GM12891 (cell line): ENCODE results near the gene PTPRF.

Source experiments
- DNase-seq: peaks from one replicate; pipeline ENCODE4 v3.0.0; 2011; ENCODE audit warnings: low spot score; ENCODE audit not compliant: insufficient read length
- FAIRE-seq: peaks from 2 replicates; lab custom pipeline; 2011; peaks lifted over from hg19 to GRCh38; lab: Jason Lieb, UNC
- PAX5 ChIP-seq: IDR thresholded peaks from 2 replicates; pipeline ENCODE4 v1.6.1; 2011; ENCODE audit warnings: low read length, moderate library complexity, mild to moderate bottlenecking; ENCODE audit not compliant: insufficient read depth, severe bottlenecking
- POLR2A ChIP-seq: IDR thresholded peaks from 2 replicates; pipeline ENCODE4 v1.6.1; 2011; ENCODE audit warnings: low read depth, low read length, control low read depth
- POLR2AphosphoS5 ChIP-seq: IDR thresholded peaks from 2 replicates; pipeline ENCODE4 v1.6.1; 2011; ENCODE audit warnings: low read depth, low read length, control low read depth
- POU2F2 ChIP-seq: IDR thresholded peaks from 2 replicates; pipeline ENCODE4 v1.6.1; 2011; ENCODE audit warnings: low read depth, mild to moderate bottlenecking, control low read depth, low read length, moderate library complexity
- SPI1 ChIP-seq: IDR thresholded peaks from 2 replicates; pipeline ENCODE4 v1.6.1; 2011; ENCODE audit warnings: low read depth, low read length, control low read depth
- TAF1 ChIP-seq: IDR thresholded peaks from 2 replicates; pipeline ENCODE4 v1.6.1; 2011; ENCODE audit warnings: low read depth, low read length, control low read depth

The PTPRF gene

DNA sequence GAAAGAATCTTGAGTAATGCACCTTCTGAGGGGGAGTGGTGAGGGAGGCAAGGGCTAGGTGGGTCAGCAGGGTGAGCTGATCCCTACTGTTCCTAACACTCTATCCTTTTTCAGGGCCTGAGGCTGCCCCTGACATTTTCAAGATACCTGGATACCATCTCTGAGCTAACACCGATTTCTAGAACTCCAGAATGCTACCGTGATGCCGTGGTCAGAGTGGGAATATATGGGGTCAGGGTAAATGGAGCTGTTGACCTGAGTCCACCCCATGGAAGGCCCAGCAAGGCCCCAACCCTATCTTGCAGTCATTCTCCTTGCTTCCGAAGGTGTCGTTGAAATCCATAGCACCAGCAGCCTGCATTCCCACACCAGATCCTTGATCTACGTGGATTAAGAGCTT lies 18.0 kb upstream of the PTPRF start:
- FAIRE-seq, result no peak
- no peak for DNase-seq
- no peak for TF ChIP-seq POLR2AphosphoS5
- TF ChIP-seq PAX5, result no peak
- TF ChIP-seq POLR2A, result no peak
- TF ChIP-seq POU2F2, result no peak
- TF ChIP-seq TAF1, result no peak
- no peak for TF ChIP-seq SPI1

- DNase-seq, result no peak
- no peak for FAIRE-seq
- no peak for TF ChIP-seq PAX5
- no peak for TF ChIP-seq POU2F2
- no peak for TF ChIP-seq TAF1
- TF ChIP-seq POLR2A, result no peak
- no peak for TF ChIP-seq POLR2AphosphoS5
- TF ChIP-seq SPI1, result no peak
Observed at GRCh38 chr1:43513471-43514173, 17.1 kb upstream of the PTPRF start.

GRCh38 chr1:43518935-43519686 lies 11.6 kb upstream of the PTPRF start:
- FAIRE-seq, result no peak
- DNase-seq, result no peak
- no peak for TF ChIP-seq TAF1
- no peak for TF ChIP-seq POLR2AphosphoS5
- no peak for TF ChIP-seq PAX5
- no peak for TF ChIP-seq SPI1
- TF ChIP-seq POLR2A, result no peak
- no peak for TF ChIP-seq POU2F2

GRCh38 chr1:43520100-43520778 lies 10.4 kb upstream of the PTPRF start:
- no peak for DNase-seq
- no peak for FAIRE-seq
- TF ChIP-seq POLR2A, result no peak
- no peak for TF ChIP-seq SPI1
- TF ChIP-seq PAX5, result no peak
- no peak for TF ChIP-seq POLR2AphosphoS5
- TF ChIP-seq TAF1, result no peak
- TF ChIP-seq POU2F2, result no peak

DNA sequence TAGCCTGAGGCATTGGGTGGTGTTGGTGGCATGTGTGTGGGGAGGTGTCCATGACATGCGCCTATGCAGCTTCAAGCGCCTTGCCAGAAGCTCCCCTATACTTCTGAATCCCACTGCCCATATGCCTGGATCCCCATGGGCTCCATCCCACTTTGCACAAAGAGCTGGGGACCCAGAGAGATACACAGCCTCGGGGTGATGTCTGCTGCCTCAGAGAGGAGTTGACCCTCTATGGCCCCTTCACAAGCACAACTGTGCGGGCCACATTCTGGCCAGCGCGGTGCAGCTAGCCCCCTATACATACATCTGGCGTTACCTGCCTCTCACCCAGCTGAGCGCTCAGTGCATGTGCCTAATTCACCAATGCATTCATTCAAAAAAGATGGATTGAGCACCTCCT lies 9.6 kb upstream of the PTPRF start:
- no peak for FAIRE-seq
- TF ChIP-seq SPI1 (no peak), POLR2AphosphoS5 (no peak), POLR2A (no peak), TAF1 (no peak), PAX5 (no peak), POU2F2 (no peak)
- no peak for DNase-seq

DNA sequence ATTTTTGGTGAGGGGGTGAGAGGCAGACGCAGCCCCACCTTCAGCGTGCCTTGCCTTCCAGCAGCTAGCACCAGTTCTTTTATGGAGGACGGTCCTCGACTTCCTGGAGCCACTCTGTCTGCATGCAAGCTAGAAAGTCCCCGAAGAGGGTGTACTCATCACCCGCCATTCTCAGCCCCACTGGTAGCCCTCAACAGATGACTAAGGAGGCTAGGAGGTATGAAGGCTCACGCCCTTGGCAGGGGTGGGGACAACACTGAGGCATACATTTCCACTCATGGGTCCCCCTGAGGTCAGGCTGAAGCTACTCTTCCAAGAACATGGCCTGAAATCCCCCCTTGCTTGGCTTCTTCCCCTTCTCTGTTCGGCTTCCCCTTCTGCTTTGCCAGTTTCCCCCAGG lies 8.9 kb upstream of the PTPRF start:
- FAIRE-seq (no peak), DNase-seq (no peak)
- TF ChIP-seq POLR2A (no peak), SPI1 (no peak), POU2F2 (no peak), POLR2AphosphoS5 (no peak), PAX5 (no peak), TAF1 (no peak)

DNA sequence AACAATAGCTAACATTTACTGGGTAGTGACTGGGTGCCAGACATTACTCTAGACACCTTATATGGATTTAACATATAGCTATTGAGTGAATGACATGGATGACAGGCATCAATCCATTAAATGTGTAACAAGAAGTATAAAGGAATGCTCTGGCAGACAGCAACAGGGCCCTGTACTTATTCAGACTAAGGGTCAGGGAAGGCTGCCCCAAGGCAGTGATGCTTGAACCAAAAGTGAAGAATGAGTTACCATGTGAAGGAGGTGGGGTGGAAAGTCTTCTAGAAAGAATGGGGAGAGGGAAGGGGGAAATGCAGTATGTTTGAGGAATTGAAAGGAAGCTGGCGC lies 8.3 kb upstream of the PTPRF start:
- TF ChIP-seq POLR2AphosphoS5 (no peak), SPI1 (no peak), POU2F2 (no peak), PAX5 (no peak), TAF1 (no peak)
- FAIRE-seq, result no peak
- DNase-seq, result no peak

GRCh38 chr1:43522776-43523480 lies 7.8 kb upstream of the PTPRF start:
- DNase-seq (no peak), FAIRE-seq (no peak)
- TF ChIP-seq POU2F2 (no peak), POLR2A (no peak), PAX5 (no peak), TAF1 (no peak), POLR2AphosphoS5 (no peak), SPI1 (no peak)

GRCh38 chr1:43524804-43525203 lies 5.9 kb upstream of the PTPRF start:
- no peak for FAIRE-seq
- no peak for DNase-seq
- no peak for TF ChIP-seq POLR2AphosphoS5
- TF ChIP-seq SPI1, result no peak
- no peak for TF ChIP-seq PAX5
- TF ChIP-seq POLR2A, result no peak
- TF ChIP-seq POU2F2, result no peak
- TF ChIP-seq TAF1, result no peak

GRCh38 chr1:43526002-43526401 lies 4.7 kb upstream of the PTPRF start:
- TF ChIP-seq POLR2AphosphoS5, result no peak
- TF ChIP-seq POU2F2, result no peak
- no peak for TF ChIP-seq PAX5
- no peak for TF ChIP-seq SPI1
- TF ChIP-seq POLR2A, result no peak
- no peak for TF ChIP-seq TAF1
- DNase-seq, result no peak
- no peak for FAIRE-seq
